Mucosa of stomach (tissue), 1 donor: Measurements from ENCODE around the gene ZNF576.

Source experiments
- H3K27me3 ChIP-seq: one replicate; pipeline ENCODE4 v1.7.0; 2013; ENCODE audit warnings: mild to moderate bottlenecking, low read length; ENCODE audit not compliant: control insufficient read depth, insufficient read depth
- H3K36me3 ChIP-seq: one replicate; pipeline ENCODE4 v1.7.0; 2013; ENCODE audit warnings: low read length; ENCODE audit not compliant: control insufficient read depth, insufficient read depth
- H3K4me1 ChIP-seq: one replicate; pipeline ENCODE4 v1.7.0; 2013; ENCODE audit warnings: mild to moderate bottlenecking, low read length; ENCODE audit not compliant: control insufficient read depth, insufficient read depth
- H3K4me3 ChIP-seq: one replicate; pipeline ENCODE4 v1.7.0; 2013; ENCODE audit warnings: low read length
- H3K9ac ChIP-seq: one replicate; pipeline ENCODE4 v1.7.0; 2013; ENCODE audit warnings: mild to moderate bottlenecking, low read length, moderate library complexity
- H3K9me3 ChIP-seq: one replicate; pipeline ENCODE4 v1.7.0; 2013; ENCODE audit warnings: mild to moderate bottlenecking, low read length, moderate library complexity; ENCODE audit not compliant: control insufficient read depth
- donor health status: Pancreatic carcinoma.

Gene ZNF576

DNA sequence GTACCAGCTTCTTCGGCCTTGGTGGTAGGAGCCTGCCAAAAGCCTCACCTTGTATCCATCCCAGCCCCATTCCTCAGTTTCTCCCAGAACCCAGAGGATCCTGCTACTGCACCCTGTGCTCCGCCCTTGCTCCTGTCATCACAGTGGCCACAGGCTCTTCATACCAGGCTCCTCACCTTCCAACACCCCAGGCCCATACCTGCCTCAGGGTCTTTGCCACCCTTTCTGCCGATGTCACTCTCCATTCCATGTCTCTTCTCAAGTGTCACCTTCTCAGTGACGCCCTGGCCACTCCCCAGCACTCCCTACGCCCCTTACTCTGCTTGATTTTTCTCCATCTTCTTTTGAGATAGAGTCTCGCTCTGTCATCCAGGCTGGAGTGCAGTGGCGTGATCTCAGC lies 13.5 kb downstream of the ZNF576 start:
- H3K9ac ChIP-seq = no peak overlapping the region
- no peaks in the 10 kb centered on the region for H3K27me3 ChIP-seq
- no peaks in the 10 kb centered on the region for H3K9me3 ChIP-seq
- no peak overlapping the region for H3K4me3 ChIP-seq
- no peaks in the 10 kb centered on the region for H3K4me1 ChIP-seq
- H3K36me3 ChIP-seq = no peaks in the 10 kb centered on the region

DNA sequence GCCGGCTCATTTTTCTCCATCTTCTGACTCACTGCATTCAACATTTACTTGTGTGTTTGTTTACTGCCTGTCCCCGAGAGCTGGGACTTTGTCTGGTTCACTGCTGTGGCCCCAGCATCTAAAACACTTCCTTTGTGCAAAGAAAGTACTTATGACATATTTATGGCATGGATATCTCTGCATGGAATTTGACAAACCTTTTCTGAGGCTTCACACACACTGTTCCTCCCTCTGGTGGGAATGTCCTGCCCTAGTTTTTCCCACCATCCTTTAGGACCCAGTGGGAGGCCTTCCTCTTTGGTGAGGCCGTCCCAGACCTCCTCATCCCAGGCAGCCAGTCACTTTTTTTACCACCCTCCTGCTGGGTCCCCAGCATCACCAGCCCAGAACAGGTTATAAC lies 14.1 kb downstream of the ZNF576 start:
- Histone ChIP-seq H3K9ac (no peak overlapping the region), H3K27me3 (no peaks in the 10 kb centered on the region), H3K4me3 (no peak overlapping the region), H3K4me1 (no peaks in the 10 kb centered on the region), H3K36me3 (no peaks in the 10 kb centered on the region), H3K9me3 (no peaks in the 10 kb centered on the region)

DNA sequence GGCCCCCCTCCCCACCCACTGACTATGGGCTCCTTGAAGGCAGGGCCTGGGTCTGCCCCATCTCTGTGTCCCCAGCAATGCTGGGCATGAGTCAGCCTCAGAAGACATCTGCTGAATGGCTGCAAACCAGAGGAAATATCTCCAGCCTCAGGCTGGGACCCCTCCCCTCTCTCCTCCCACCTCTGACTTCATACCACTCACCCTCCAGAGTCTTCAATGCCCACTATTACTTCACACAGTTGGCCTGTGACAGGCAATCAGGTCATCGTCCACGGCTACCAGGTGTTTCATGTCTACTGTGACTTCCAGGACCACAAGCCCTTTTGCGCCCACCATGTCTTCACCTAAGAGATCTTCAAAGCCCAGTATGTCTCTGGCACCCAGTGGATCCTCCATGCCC lies 15.4 kb downstream of the ZNF576 start, which contains the start of gene SRRM5:
Gene SRRM5, plus strand, starts transcription at position 301 of the 400 bp plus-strand sequence. Its CDS starts 34 bp downstream, at position 335.
- Histone ChIP-seq H3K36me3 (no peaks in the 10 kb centered on the region), H3K9ac (no peak within 1 kb of the TSS), H3K27me3 (no peaks in the 10 kb centered on the region), H3K4me3 (no peak within 1 kb of the TSS), H3K9me3 (no peaks in the 10 kb centered on the region), H3K4me1 (no peaks in the 10 kb centered on the region)

DNA sequence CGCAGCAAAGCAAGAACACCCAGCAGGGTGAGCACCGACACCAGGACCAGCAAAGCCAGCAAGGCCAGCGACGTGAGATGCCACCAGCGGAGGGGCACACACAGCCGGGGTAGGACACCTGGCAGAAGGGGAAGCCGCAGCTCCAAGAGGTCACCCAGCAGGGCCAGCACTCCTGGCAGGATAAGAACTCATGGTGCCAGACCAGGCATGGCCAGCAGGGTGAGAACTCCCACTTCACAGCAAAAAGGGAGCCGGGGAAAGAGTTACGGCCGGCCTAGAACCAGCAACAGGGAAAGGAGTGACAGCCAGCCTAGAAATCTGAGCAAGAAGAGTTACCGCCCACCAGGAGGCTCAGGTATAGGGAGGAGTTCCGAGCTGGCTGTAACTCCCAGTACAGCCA lies 16.0 kb downstream of the ZNF576 start:
- no peaks in the 10 kb centered on the region for H3K4me1 ChIP-seq
- no peaks in the 10 kb centered on the region for H3K36me3 ChIP-seq
- no peak overlapping the region for H3K4me3 ChIP-seq
- H3K27me3 ChIP-seq = no peaks in the 10 kb centered on the region
- H3K9me3 ChIP-seq = no peaks in the 10 kb centered on the region
- no peak overlapping the region for H3K9ac ChIP-seq

DNA sequence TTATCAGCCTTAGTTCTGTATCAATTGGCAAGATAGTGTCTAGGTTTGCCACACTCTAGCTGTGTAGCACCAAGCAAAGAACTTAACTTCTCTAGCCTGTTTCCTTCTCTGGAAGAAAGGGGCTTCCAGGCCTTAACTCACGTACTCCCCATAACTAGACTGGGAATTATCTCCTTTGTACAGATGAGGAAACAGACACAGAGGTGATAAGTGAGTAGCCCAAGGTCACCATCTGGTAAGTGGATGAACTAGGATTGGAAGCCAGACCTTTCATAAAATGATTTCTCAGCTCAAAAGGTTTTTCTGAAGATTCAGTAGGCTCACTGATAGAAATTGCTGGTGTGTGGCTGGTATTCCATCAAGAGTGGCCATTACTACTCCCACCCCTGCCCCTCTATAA lies 19.9 kb downstream of the ZNF576 start:
- H3K4me3 ChIP-seq = no peak overlapping the region
- H3K4me1 ChIP-seq = peaks cover 13% of the 10 kb centered on the region
- H3K9me3 ChIP-seq = no peaks in the 10 kb centered on the region
- H3K27me3 ChIP-seq = no peaks in the 10 kb centered on the region
- H3K36me3 ChIP-seq = no peaks in the 10 kb centered on the region
- no peak overlapping the region for H3K9ac ChIP-seq

DNA sequence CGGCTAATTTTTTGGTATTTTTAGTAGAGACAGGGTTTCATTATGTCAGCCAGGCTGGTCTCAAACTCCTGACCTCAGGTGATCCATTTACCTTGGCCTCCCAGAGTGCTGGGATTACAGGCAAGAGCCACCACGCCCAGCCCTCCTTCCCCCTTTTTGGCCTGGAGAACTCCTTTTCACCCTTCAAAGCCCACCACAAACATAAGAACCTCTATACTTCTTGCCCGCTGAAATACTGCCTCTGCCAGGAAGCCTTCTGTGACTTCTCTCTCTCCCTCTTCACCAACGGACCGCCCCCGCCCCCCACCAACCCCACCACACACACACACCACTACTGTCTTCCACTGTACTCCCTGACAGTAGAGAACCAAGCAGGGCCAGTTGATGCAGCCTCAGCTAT lies 20.6 kb downstream of the ZNF576 start:
- Histone ChIP-seq H3K4me3 (no peak overlapping the region), H3K9ac (no peak overlapping the region), H3K36me3 (no peaks in the 10 kb centered on the region), H3K4me1 (peaks cover 13% of the 10 kb centered on the region), H3K9me3 (no peaks in the 10 kb centered on the region), H3K27me3 (no peaks in the 10 kb centered on the region)

DNA sequence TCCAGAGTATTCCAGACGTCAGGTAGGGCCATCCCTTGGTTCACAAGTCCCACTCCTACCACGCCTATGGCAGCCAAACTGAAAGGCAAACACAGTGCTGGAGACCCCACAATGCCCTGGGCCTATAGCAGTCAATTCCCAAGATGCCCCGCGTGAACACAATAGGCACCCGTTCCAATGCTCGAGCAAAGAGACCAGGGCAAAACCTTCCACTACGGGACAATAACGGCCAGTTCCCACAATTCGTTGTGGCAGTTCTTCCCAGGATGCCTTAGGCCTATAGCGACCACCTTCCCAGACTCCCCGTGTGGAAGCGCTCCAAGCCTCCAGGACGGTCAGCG lies 22.5 kb downstream of the ZNF576 start:
- Histone ChIP-seq H3K4me3 (peak overlapping the region; percentile 56), H3K9ac (peak overlapping the region; percentile 72), H3K36me3 (no peaks in the 10 kb centered on the region), H3K4me1 (peaks cover 13% of the 10 kb centered on the region), H3K9me3 (no peaks in the 10 kb centered on the region), H3K27me3 (no peaks in the 10 kb centered on the region)

DNA sequence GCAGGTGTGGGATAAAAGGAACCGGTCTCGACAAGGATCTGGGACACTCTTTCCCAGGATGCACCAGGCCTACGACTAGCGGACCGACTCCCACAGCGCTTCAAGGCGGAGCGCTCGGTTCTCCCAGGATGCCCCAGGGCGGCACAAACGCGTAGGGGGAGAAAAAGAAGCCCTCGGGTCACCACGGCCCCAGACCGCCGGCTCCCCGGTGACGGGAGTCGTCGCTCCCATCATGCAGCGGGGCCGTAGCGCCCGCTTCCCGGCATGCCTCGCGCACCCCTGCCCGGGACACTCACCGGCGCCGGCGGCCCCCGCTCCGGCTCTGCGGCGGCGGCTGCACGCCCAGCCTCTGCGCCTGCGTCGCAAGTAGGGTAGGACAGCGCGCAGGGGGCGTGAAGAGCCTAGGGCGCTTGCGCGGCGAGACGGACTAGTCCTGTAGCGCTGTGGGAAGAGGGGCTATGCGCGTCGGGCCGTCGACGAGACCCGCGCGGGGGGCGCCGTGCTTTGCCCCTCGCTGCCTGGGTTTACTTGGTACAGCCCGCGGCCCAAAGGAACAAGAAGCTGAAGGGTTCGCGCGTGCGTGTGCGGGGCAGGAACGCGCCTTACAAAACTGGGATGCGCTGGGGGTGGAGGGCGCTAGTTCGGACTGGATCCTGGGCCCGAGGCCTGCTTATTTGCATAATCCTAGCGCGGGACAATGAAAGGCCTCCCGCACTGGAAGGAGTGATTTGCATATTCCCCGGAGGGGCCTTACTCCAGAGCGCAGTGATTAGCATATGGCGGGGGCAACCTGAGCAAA lies 23.1 kb downstream of the ZNF576 start, which contains the start of gene ZNF428:
Gene ZNF428, minus strand, starts transcription at position 368 of the 799 bp plus-strand sequence. CDS start 5,325 bp downstream, outside the sequence.
- Histone ChIP-seq H3K4me1 (peaks cover 13% of the 10 kb centered on the region), H3K27me3 (no peaks in the 10 kb centered on the region), H3K9ac (peak within 1 kb of the TSS; percentile 72), H3K9me3 (no peaks in the 10 kb centered on the region), H3K36me3 (no peaks in the 10 kb centered on the region), H3K4me3 (peak within 1 kb of the TSS; percentile 56)

DNA sequence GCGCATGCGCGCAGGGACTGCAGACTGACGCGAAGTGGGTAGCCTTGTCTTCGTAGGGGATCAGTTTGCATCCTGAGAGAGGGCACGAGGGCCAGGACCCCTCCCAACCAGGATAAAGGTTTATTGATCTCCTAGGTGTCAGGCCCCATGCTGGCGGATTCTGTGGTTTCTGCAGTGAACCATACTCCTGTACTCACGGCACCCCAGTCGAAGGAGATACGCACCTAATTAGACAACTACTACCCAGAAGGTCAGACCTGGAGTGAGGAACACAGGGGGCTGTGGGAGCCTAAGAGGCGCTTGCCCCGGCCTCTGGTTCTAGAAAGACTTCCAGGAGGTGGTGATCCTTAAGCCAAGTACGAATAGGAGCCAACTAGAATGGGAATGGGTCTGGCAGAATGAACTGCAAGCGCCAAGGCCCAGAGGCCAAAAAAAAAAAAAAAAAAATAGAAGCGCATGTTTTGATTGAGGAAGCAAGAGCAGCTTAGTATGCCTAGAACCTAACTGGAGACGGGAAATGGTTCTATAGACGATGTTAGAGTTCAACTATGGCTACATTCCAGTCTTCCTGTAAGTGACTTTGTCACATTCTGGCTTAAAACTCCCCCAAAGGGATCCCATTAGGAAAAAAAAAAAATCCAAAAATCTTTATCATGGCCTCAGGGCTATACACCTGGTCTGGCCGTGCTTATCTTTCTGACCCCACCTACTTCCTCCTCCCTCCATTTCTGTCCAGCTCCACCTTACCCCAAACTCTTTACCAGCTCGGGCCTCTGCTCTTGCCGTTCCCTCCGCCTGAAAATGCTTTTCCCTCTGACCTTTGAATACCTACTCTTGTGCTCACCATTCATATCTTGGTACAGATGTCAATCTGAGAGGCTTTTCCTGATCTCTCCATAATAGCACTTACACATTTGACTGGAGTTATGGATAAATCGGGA lies 23.9 kb downstream of the ZNF576 start:
- H3K27me3 ChIP-seq = no peaks in the 10 kb centered on the region
- no peaks in the 10 kb centered on the region for H3K36me3 ChIP-seq
- H3K4me3 ChIP-seq = peak overlapping the region; percentile 56
- H3K9me3 ChIP-seq = no peaks in the 10 kb centered on the region
- H3K4me1 ChIP-seq = peaks cover 13% of the 10 kb centered on the region
- H3K9ac ChIP-seq = peak overlapping the region; percentile 72

DNA sequence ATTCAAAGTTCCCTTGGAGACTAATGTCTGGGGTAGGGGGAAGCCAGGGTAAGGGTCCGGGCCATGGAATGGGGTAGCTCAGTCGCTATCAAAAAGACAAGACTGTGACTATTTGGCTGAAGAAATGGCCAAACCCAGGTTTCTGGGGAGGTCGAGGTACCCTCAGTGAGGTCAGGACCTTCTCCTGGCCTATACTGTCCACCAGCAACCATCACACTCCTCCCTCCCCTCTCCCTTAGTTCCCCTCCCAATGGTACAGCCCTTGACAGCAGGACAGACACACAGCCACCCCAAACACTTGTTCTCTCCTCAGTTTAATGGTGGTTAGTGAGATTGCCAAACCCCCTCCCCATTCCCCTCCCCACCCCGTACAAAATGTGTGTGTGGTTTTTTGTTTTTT lies 25.7 kb downstream of the ZNF576 start:
- Histone ChIP-seq H3K36me3 (no peaks in the 10 kb centered on the region), H3K4me3 (no peak overlapping the region), H3K9ac (no peak overlapping the region), H3K9me3 (no peaks in the 10 kb centered on the region), H3K27me3 (no peaks in the 10 kb centered on the region), H3K4me1 (peaks cover 13% of the 10 kb centered on the region)

DNA sequence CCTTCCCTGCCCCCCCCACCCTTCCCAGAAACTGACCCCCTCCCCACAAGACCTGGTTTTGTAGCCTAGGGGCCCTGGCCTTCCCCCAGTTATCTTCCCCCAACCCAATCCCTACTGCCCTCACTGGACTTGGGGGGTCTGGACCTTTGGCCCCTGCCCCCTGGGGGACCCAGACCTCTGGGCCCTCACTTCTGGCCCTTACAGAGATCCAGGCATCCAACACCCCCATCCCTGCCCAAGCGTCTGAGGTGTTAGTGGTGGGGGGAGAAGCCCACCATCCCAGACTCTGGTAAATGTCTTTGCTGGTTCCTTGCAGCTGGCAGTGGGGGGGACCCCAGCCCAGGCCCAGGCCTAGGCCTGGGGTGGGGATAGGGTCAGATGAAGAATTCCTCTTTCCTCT lies 26.6 kb downstream of the ZNF576 start:
- no peaks in the 10 kb centered on the region for H3K9me3 ChIP-seq
- H3K36me3 ChIP-seq = no peaks in the 10 kb centered on the region
- H3K9ac ChIP-seq = no peak overlapping the region
- no peaks in the 10 kb centered on the region for H3K27me3 ChIP-seq
- peaks cover 13% of the 10 kb centered on the region for H3K4me1 ChIP-seq
- H3K4me3 ChIP-seq = no peak overlapping the region
